Stomach (tissue), 9 donors: ENCODE measurements around the gene TNRC18. TPM values are rescaled to one million over a fixed set of nuclear protein-coding genes. Genes with fewer than 3 reads are reported as not detected.
"Not testable (repeated sequence)": the region's sequence is repeated elsewhere in the genome, so short reads cannot be mapped to it uniquely, and the experiment has no call there.

Experiments
- DNase-seq, 2 donors: peaks; one replicate each; pipeline versions ENCODE4 v3.0.0 to v3.0.0-alpha.2; 2013 to 2019
- H3K27ac ChIP-seq, 5 donors: fragments of 200-600 bp in 4 of 5; sonication (generic) in 4 of 5; one replicate each; pipeline ENCODE4 v1.5.1; 2013 to 2019; ENCODE audit warnings: mild to moderate bottlenecking in 1 of 5, moderate library complexity in 1 of 5
- H3K27me3 ChIP-seq, 3 donors: fragments of 200-600 bp; sonication (generic); one replicate each; pipeline ENCODE4 v1.5.1; 2017 to 2019; ENCODE audit warnings: mixed run types in 1 of 3
- H3K36me3 ChIP-seq, 4 donors: fragments of 200-600 bp; sonication (generic); 1 replicate in 3 of 4; 2 replicates in 1 of 4; pipeline ENCODE4 v1.5.1; 2016 to 2019
- H3K4me1 ChIP-seq, 4 donors: fragments of 200-600 bp; sonication (generic); one replicate each; pipeline ENCODE4 v1.5.1; 2016 to 2019
- H3K4me3 ChIP-seq, 4 donors: fragments of 200-600 bp; sonication (generic) in 3 of 4; one replicate each; pipeline ENCODE4 v1.5.1; 2016 to 2019; ENCODE audit warnings: mild to moderate bottlenecking in 1 of 4
- H3K9me3 ChIP-seq, 4 donors: fragments of 200-600 bp; sonication (generic); one replicate each; pipeline ENCODE4 v1.5.1; 2016 to 2019
- EP300 ChIP-seq: sonication (generic); formaldehyde crosslinking; IDR thresholded peaks from one replicate; pipeline ENCODE4 v1.6.1; 2017; ENCODE audit warnings: antibody characterized with exemption
- POLR2A ChIP-seq, 4 donors: fragments of 450-650 bp; IDR thresholded peaks; one replicate each; pipeline ENCODE4 v1.6.1; 2016; ENCODE audit warnings: antibody characterized with exemption in 4 of 4, control low read depth in 2 of 4, mild to moderate bottlenecking in 1 of 4, moderate library complexity in 1 of 4
- POLR2AphosphoS5 ChIP-seq, 3 donors: sonication (generic); formaldehyde crosslinking; IDR thresholded peaks; one replicate each; pipeline ENCODE4 v1.6.1; 2016; ENCODE audit warnings: antibody characterized with exemption in 3 of 3
- WGBS, 5 donors: extraction: QIAGEN DNeasy Blood & Tissue Kit in 3 of 5; methylation state at CpG; one replicate each; pipeline versions ENCODE4 v1.1.5 to v1.1.7; 2013 to 2018; 5-methylcytosine and 5-hydroxymethylcytosine counted together
- intact Hi-C: fragments of 100-400 bp; cut with DNase I; formaldehyde crosslinking; loops from one replicate; pipeline ENCODE4 v1.15.1; 2023; ENCODE audit warnings: low total_unique reads
- polyA plus RNA-seq, 3 donors: library from polyadenylated mRNA; stranded (reverse); fragments of 200-250 nt; gene quantifications; one replicate each; pipeline ENCODE4 v1.2.3, GENCODE V29; 2013
- total RNA-seq, 5 donors: library from RNA; depleted of rRNA; stranded (reverse); fragments of >200 nt; gene quantifications; one replicate each; pipeline versions ENCODE4 v1.1.0 to v1.2.3, GENCODE V29; 2014 to 2016
- TF ChIP-seq, protein P1 (sequence below), 7 experiments: fragments of 450-650 bp in 4 of 7; fragments of 200-600 bp in 3 of 7; sonication (generic) in 3 of 7; IDR thresholded peaks; one replicate each; pipeline ENCODE4 v1.5.1; 2016 to 2019; ENCODE audit warnings: antibody characterized with exemption in 7 of 7, control low read depth in 2 of 7, mild to moderate bottlenecking in 1 of 7
- donor health status: healthy with polysubstance abuse.
- donor health status: Bipolar disorder and iron deficiency.
- donor health status: healthy.

Gene TNRC18
- total and polyA plus RNA-seq, 8 donors = 8.5 to 463 (median 81.8) TPM

DNA sequence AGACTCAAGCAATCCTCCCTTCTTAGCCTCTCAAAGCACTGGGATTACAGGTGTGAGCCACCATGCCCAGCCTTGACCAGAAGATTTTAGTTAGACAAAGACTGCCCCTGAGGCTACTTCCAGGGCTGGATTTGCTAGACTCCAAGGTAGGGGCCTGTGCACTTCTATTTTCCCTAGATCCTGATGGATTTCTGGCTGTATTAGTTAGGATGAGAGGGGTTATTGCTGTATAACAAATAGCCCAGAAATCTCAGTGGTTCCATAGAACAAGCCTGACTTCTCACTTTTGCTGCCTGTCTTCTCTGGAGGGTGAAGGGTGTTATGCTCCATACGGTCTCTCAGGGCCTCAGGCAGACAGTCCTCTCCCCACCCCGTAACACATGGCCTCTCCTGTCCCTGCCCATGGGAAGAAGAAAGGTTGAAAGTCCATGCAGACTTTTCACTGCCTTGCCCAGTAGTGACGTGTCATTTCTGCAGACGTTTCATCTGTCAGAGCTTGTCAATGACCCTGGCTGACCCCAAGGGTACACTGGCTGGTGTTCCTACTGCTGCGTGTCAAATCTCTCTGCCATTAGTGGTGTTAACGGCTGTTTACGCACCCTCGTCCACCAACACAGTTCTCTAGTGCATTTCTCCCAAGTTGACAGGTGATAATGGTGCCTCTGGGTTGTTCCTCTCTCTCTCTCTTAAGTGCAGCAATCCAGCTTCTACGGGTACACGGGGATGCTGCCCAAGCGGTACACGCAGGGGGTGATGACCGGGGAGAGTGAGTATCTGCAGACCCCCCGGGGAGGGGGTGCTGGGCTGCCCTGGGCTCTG lies 129.3 kb downstream of the TNRC18 start:
- H3K36me3 ChIP-seq = no peaks in the 10 kb centered on the region
- no peak overlapping the region for H3K4me3 ChIP-seq
- no peak overlapping the region for H3K27ac ChIP-seq
- 81 to 85% (median 83%) methylated on average over 13 to 14 of the region's 14 CpGs for WGBS, 5 donors
- intact Hi-C loops = no loop called here
- peaks cover 0 to 30% (median 3%) of the 10 kb centered on the region in 3 donors for H3K27me3 ChIP-seq
- no peak for DNase-seq
- TF ChIP-seq, protein P1, sequence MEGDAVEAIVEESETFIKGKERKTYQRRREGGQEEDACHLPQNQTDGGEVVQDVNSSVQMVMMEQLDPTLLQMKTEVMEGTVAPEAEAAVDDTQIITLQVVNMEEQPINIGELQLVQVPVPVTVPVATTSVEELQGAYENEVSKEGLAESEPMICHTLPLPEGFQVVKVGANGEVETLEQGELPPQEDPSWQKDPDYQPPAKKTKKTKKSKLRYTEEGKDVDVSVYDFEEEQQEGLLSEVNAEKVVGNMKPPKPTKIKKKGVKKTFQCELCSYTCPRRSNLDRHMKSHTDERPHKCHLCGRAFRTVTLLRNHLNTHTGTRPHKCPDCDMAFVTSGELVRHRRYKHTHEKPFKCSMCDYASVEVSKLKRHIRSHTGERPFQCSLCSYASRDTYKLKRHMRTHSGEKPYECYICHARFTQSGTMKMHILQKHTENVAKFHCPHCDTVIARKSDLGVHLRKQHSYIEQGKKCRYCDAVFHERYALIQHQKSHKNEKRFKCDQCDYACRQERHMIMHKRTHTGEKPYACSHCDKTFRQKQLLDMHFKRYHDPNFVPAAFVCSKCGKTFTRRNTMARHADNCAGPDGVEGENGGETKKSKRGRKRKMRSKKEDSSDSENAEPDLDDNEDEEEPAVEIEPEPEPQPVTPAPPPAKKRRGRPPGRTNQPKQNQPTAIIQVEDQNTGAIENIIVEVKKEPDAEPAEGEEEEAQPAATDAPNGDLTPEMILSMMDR (IDR thresholded peaks at IDR 0.05) = no peak
- no peak for TF ChIP-seq EP300
- no peak for TF ChIP-seq POLR2A (IDR thresholded peaks at IDR 0.05)
- no peak for TF ChIP-seq POLR2AphosphoS5 (IDR thresholded peaks at IDR 0.05)
- no peaks in the 10 kb centered on the region for H3K9me3 ChIP-seq
- peaks cover 0 to 14% (median 3%) of the 10 kb centered on the region in 4 donors for H3K4me1 ChIP-seq

DNA sequence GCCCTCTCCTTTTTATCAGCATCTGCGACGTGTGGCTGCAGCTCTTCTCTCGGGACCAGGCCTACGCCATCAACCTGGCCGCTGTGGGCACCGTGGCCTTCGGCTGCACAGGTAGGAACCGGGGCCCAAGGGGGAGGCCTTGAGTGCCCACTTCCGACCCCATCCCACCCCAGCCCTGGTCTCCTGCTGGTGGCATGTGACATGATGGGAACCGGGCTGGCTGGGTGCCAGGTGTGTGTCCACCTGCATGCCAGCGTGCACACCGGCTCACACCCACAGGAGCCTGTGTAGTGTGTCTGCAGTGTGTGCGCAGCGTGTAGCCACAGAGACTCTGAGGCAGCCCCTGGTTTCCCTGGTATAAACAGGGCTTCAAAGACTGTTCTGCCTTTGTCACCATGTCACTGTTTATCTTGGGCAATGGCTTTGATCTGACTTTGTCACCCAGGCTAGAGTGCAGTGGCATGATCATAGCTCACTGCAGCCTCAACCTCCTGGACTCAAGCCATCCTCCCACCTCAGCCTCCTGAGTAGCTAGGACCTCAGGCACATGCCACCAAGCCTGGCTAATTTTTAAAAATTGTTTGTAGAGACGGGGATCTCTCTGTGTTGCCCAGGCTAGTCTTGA lies 131.8 kb downstream of the TNRC18 start:
- H3K9me3 ChIP-seq, H3K4me3 ChIP-seq, H3K4me1 ChIP-seq, intact Hi-C loops, DNase-seq, H3K36me3 ChIP-seq, H3K27ac ChIP-seq: not testable (repeated sequence)
- 57 to 93% (median 80%) methylated on average over 7 to 15 of the region's 15 CpGs for WGBS, 5 donors
- peaks cover 0 to 13% (median under 1%) of the 10 kb centered on the region in 3 donors for H3K27me3 ChIP-seq

DNA sequence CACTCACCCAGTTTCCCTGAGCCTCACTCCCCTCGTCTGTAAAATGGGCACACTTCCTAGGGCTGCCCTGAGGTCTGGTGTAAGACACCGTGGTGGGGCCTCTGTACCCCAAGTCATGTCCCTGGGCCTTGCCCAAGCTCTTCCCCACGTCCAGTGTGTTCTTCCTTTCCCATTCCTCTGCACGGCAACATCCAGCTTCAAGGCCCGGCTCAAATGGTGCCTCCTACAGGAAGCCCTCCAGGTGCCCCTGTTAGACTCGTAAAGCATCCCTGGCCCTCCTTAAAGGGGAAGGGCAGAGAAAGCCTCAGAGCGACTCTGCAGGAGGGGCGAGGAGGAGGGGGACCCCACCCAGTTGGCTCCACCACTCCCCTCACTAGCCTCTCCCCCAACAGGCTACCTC lies 132.3 kb downstream of the TNRC18 start:
- 87 to 94% (median 92%) methylated on average over 7 to 8 of the region's 8 CpGs for WGBS, 5 donors
- TF ChIP-seq, protein P1 (IDR thresholded peaks at IDR 0.05) = no peak
- TF ChIP-seq POLR2AphosphoS5 (IDR thresholded peaks at IDR 0.05) (no peak), POLR2A (IDR thresholded peaks at IDR 0.05) (no peak)
- peaks cover 0 to 4% (median 0%) of the 10 kb centered on the region in 4 donors for H3K4me1 ChIP-seq
- no peak overlapping the region for H3K4me3 ChIP-seq
- H3K27me3 ChIP-seq = peaks cover 0 to 8% (median 0%) of the 10 kb centered on the region in 3 donors
- H3K9me3 ChIP-seq = no peaks in the 10 kb centered on the region
- no peaks in the 10 kb centered on the region for H3K36me3 ChIP-seq
- no peak for DNase-seq
- no peak overlapping the region for H3K27ac ChIP-seq
- intact Hi-C loops = no loop called here

DNA sequence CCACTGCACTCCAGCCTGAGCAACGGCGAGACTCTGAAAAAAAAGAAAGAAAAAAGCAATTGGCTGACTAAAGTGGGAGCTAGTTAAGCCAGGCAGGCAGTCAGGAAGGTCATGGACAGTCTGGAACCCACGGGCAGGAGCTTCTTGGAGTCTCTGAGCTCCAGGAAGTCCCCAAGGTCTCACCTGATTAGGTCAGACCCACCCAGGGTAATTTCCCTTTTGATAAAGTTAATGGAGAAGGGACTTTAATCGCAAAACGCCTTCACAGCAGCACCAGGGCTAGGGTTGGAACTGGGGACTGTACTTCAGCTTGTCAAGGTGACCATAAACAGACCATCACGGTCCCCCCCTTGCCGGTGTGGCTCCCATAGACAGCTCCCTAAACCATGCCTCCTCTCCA lies 134.3 kb downstream of the TNRC18 start:
- H3K27me3 ChIP-seq = peaks cover 0 to 4% (median 0%) of the 10 kb centered on the region in 3 donors
- H3K9me3 ChIP-seq = no peaks in the 10 kb centered on the region
- no peak for DNase-seq
- TF ChIP-seq POLR2AphosphoS5 (IDR thresholded peaks at IDR 0.05) = no peak
- no peak for TF ChIP-seq POLR2A (IDR thresholded peaks at IDR 0.05)
- TF ChIP-seq EP300 = no peak
- TF ChIP-seq, protein P1 (IDR thresholded peaks at IDR 0.05) = no peak
- H3K4me1 ChIP-seq = peaks cover 4 to 8% (median 6%) of the 10 kb centered on the region in 4 donors
- no peak overlapping the region for H3K4me3 ChIP-seq
- no peak overlapping the region for H3K27ac ChIP-seq
- intact Hi-C loops = no loop called here
- H3K36me3 ChIP-seq = no peaks in the 10 kb centered on the region
- WGBS, 5 donors = 69 to 83% (median 78%) methylated on average over 7 of the region's 7 CpGs

DNA sequence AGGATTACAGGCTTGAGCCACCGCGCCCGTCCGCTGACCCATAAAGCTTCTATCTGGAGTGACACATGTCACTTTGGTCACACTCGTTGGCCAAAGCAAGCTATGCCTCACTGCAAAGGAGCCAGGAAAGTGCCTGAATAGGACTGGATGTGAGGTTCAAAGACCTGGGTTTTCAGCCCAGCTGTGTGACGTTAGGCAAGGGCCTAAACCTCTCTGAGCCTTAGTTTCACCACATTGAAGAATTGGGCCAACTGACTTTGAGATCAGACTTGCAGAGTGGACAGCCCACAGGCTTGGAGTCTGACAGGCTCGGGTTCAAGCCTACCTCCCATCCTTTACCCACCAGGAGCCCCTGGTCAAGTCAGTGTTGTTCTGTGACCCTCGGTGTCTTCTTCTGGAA lies 135.1 kb downstream of the TNRC18 start:
- DNase-seq, H3K36me3 ChIP-seq, intact Hi-C loops, H3K4me3 ChIP-seq, H3K27ac ChIP-seq, H3K9me3 ChIP-seq: not testable (repeated sequence)
- 88 to 95% (median 92%) methylated on average over 8 of the region's 8 CpGs for WGBS, 5 donors
- Histone ChIP-seq H3K27me3 (peaks cover 0 to 12% (median 4%) of the 10 kb centered on the region in 3 donors), H3K4me1 (peaks cover 8 to 16% (median 12%) of the 10 kb centered on the region in 4 donors)
